GM20000 (cell line): Measurements from ENCODE around the gene DMD.
A peak's percentile ranks its signal among the peaks of the same experiment; 100 is the strongest.

Source experiments
- DNase-seq: peaks from one replicate; pipeline ENCODE4 v3.0.0; 2012; ENCODE audit warnings: low spot score
- TF ChIP-seq, protein P1 (sequence below): IDR thresholded peaks from 2 replicates; pipeline ENCODE4 v1.5.1; 2012; ENCODE audit warnings: mild to moderate bottlenecking, control low read depth; ENCODE audit errors: extremely low read depth, missing control alignments

Gene DMD

DNA sequence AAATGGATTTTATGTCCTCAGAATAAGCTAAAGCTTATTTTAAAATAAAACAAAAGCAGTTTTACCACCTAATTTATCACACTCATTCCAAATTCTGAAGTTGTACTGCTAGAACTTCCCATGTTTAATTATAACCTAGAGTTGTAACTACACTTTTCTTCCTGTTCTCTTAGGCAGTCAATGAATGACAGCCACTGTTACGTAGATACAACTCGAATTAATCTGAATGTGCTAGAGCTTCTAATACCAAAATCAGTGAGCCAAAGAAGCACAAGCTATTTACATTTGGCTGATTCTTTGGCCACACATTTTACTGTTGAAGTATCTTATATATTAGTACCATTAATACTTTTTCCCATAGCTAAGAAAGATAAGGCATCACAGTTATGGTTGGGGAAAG is 2040.6 kb downstream of the DMD start:
- TF ChIP-seq, protein P1, sequence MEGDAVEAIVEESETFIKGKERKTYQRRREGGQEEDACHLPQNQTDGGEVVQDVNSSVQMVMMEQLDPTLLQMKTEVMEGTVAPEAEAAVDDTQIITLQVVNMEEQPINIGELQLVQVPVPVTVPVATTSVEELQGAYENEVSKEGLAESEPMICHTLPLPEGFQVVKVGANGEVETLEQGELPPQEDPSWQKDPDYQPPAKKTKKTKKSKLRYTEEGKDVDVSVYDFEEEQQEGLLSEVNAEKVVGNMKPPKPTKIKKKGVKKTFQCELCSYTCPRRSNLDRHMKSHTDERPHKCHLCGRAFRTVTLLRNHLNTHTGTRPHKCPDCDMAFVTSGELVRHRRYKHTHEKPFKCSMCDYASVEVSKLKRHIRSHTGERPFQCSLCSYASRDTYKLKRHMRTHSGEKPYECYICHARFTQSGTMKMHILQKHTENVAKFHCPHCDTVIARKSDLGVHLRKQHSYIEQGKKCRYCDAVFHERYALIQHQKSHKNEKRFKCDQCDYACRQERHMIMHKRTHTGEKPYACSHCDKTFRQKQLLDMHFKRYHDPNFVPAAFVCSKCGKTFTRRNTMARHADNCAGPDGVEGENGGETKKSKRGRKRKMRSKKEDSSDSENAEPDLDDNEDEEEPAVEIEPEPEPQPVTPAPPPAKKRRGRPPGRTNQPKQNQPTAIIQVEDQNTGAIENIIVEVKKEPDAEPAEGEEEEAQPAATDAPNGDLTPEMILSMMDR, result no peak
- no peak for DNase-seq

DNA sequence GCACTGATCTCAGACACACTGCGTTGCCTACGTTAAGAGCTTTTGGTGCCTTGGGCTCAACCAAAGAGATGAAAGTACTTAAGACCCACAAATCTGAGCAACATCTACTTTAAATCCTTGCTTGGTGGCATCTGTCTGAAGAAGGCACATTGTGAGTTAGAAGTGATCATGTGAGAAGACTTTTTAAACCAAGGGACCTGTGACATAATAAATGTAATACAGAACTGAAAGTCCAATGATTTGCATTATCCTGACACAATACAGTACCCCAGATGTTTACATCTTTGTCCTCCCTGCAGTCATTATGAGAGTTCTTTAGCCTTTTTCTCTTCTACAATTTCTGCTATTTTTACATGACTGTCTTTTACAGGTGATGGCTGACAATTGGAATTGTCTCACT is 2042.8 kb downstream of the DMD start:
- peak; percentile 18 for DNase-seq
- TF ChIP-seq, protein P1, result no peak

DNA sequence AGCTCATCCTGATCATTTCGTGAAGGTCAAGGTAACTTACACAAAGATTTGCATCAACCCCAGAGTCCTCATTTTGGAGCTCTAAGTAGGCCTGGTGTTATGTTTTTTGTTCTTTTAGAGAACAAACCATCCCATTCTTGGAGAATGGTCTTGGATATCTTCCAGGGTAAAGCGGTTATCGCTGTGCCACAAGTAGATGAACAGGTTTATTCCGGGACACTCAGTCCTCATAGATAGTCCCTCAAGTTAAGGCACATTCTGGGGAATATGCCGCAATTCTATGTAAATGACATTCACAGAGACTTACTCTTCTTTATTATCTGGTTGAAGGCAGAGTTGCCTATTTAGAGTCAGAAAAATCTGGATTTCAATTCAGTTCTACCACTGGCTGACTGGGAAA is 2044.5 kb downstream of the DMD start:
- no peak for DNase-seq
- TF ChIP-seq, protein P1, result no peak

DNA sequence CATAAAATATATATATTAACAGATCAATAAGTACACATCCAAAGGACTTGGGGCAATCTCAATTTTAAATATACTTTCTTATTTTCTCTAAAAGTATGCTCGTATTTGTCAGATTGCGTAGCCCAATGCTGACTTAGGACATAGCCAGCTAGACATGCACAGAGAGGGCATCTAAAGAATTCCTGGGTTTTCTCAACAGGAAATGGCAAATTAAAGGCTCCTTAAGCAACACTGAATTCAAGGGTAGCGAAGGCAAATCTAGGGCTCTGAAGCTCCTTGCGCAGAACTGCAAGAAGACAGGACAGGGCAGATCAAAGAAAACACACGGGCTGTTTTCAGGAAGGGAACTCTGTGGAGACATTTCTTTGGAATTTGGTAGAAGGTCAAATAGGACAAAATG is 2044.9 kb downstream of the DMD start:
- no peak for DNase-seq
- TF ChIP-seq, protein P1, result no peak

DNA sequence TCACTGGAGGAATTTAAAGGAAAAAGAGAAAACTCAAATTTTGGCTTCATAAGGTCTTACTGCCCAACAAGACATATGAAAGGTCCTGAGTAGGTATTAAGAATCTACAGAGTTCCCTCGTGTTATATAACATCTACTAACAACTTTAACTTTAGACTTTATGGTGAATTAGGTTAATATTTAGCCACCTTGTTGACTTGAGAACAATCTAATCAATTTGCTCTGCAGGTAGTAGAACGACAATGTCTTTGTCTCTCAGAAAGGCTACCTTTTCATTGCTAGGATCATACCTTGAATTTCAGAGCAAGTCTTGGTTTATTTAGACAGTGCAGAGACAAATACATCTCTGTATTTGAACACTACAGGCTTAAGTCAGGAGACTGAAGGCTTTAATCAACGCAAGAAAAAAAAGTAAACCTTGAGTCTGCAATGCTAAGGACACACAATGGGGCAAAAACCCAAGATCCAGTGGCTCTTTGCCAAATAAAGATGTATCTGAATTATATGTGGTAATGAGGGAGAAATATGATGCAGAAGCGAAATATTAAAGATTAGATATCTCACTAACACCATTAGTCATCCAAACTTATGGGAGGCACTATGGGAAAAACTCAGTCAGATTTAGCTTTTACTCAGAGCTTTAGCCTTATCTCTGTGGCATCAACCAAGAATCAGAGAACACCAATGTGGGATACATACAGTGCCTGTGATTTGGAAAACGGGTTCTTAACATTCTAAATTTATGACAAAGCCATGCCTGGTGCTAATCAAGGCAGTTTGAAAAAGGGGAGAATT is 2045.9 kb downstream of the DMD start:
- DNase-seq, result no peak
- TF ChIP-seq, protein P1, result no peak

DNA sequence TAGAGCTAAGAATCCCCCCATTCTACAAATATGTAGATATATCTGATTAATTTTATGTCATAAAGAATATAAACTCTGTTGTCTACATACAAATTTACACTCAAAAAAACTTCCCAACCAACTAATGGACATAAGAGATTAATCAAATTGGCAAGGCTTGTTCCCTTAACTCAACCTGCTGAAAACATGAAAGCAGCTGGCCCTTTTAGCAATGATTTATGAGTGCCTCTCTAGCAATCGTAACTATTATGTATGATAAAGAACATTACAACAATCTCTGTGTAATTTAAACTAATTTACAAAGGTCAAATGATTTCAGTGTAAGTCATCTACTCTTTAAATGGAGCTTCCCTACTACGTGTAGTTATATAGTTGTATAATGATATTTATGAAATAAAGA is 2056.4 kb downstream of the DMD start:
- DNase-seq, result no peak
- TF ChIP-seq, protein P1, result no peak

DNA sequence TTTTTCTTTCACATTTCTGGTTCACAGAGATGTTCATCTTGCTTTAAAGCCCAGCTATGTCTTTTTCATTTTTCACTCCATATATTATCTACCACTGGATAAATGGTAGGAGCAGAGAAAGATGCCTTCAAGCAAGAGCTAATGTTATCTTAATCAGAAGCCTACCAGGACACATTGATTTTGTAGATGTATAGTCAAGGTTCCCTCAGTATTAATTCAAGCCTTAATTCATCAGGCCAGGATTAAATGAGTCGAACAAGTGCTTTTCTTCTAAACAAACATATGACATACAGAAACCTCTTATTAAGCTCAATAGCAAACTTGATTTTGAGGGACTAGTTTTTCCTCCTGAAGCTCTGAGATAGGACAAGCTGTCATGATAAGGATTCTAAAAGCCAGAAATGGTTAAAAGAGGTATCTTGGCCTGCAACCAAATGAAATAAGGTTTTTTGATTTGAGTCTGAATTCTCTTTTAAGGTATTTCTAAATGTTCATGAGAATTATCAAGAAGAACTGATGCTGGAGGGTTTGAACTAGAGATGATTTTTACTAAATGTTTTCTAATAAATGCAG is 2057.8 kb downstream of the DMD start:
- no peak for DNase-seq
- TF ChIP-seq, protein P1, result no peak
